Activated naive CD8-positive, alpha-beta T cell (primary cell): ENCODE measurements around the gene DECR2.
"Not testable (repeated sequence)": the region's sequence is repeated elsewhere in the genome, so short reads cannot be mapped to it uniquely, and the experiment has no call there.

Source experiments
- H3K27ac Mint-ChIP-seq: one replicate; pipeline ENCODE4 v1.8.0; 2021; ENCODE audit warnings: mixed read lengths
- H3K27me3 Mint-ChIP-seq: one replicate; pipeline ENCODE4 v1.8.0; 2021; ENCODE audit warnings: mixed read lengths
- H3K36me3 Mint-ChIP-seq: one replicate; pipeline ENCODE4 v1.8.0; 2021; ENCODE audit warnings: mixed read lengths
- H3K4me1 Mint-ChIP-seq: one replicate; pipeline ENCODE4 v1.8.0; 2021; ENCODE audit warnings: low read depth, mixed read lengths
- H3K4me3 Mint-ChIP-seq: one replicate; pipeline ENCODE4 v1.8.0; 2021; ENCODE audit warnings: mild to moderate bottlenecking, mixed read lengths
- H3K9me3 Mint-ChIP-seq: one replicate; pipeline ENCODE4 v1.8.0; 2021; ENCODE audit warnings: low read depth, mixed read lengths

DECR2 gene

GRCh38 chr16:401468-402348, at the start of gene DECR2:
DECR2 (plus strand) TSS chr16:401885; CDS start chr16:401964, 79 bp downstream.
- H3K27me3 Mint-ChIP-seq = no peaks in the 10 kb centered on the region
- peaks cover 13% of the 10 kb centered on the region for H3K4me1 Mint-ChIP-seq
- no peaks in the 10 kb centered on the region for H3K36me3 Mint-ChIP-seq
- H3K27ac Mint-ChIP-seq = peak within 1 kb of the TSS; percentile 80
- H3K4me3 Mint-ChIP-seq = peak within 1 kb of the TSS; percentile 87
- H3K9me3 Mint-ChIP-seq = no peaks in the 10 kb centered on the region

DNA sequence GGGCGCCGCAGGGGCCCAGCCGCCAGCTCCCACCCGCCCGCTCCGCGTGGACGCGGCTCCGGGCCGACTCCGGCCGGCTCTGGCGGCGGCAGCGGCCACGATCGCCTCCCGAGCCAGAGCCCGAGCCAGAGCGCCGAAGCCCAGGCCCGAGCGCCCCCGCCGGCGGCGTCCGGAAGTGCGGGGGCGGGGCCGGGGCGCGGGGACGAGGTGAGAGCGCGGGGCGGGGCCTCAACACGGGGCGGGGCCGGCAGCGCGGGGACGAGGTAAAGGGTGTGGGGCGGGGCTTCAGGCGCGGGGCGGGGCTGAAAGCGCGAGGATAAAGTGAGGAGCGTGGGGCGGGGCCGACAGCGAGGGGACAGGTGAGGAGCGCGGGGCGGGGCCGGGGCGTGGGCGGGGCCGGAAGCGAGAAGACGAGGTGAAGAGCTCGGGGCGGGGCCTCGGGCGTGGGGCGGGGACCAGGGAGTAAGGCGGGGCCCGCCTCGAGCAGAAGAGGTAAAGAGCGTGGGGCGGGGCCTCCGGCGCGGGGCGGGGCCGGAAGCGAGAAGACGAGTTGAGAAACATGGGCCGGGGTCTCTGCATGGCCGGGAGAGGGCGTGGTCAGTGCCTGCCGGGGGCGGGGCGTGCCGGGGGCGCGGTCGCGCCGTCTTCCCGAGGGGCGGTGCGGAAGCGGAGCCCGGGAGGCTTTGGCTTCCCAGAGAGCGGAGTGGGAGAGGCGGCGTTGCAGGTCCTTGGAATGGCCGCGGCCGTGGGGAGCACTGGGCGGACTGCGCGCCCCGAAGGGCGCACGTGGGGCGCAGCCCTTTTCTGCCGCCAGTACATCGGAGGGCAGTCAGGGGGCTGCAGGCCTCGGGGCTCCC, 48.9 kb upstream of the DECR2 start, which contains the start of gene AXIN1:
Gene AXIN1, minus strand, starts transcription at position 177 of the 857 bp plus-strand sequence. CDS start 5,698 bp downstream, outside the sequence.
- Mint-ChIP-seq H3K4me3 (peak within 1 kb of the TSS; percentile 92), H3K4me1 (peaks cover 57% of the 10 kb centered on the region), H3K36me3 (peaks cover 6% of the 10 kb centered on the region), H3K27ac (peak within 1 kb of the TSS; percentile 95), H3K27me3 (no peaks in the 10 kb centered on the region), H3K9me3 (no peaks in the 10 kb centered on the region)

DNA sequence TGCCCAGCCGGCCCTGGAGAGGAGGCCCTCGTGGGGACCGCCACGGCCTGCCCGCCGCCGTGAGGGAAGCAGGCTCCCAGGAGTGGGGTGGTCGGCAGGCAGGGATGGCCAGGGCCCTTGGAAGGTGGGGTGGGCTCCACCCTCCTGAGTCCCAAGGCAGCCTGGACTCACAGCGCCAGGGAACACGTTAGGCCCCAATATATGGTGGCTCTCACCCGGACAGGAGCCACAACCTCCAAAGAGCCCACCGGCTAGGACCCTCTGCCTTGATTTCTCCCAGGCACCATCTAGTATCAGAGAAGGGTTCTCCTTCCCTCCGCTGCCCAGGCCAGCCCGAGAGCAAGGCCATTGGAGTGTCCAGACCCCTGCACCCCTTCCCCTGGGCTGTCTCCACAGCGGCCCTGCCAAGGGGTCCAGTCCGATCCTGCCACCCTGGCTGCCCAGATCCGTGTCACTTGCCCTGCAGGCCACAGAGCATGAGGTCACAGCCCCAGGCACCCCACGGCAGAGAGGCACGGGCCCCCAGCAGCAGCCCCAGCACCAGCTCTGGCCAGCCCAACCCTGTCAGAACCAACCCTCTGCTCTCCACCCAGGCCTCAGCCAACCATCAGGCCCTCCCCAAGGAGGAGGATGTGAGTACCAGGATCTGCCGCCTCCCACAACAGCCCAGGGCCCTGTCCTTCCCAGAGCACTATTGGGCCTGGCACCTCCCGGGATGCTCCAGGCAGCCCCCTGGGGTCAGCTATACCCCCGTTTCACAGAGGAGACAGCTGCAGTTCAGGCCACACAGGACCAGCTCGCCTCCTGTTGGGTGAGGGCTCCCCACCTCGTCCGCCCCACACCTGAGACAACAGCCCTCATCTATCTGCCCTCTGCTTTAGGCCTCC, 48.0 kb upstream of the DECR2 start:
- H3K4me1 Mint-ChIP-seq = peaks cover 51% of the 10 kb centered on the region

DNA sequence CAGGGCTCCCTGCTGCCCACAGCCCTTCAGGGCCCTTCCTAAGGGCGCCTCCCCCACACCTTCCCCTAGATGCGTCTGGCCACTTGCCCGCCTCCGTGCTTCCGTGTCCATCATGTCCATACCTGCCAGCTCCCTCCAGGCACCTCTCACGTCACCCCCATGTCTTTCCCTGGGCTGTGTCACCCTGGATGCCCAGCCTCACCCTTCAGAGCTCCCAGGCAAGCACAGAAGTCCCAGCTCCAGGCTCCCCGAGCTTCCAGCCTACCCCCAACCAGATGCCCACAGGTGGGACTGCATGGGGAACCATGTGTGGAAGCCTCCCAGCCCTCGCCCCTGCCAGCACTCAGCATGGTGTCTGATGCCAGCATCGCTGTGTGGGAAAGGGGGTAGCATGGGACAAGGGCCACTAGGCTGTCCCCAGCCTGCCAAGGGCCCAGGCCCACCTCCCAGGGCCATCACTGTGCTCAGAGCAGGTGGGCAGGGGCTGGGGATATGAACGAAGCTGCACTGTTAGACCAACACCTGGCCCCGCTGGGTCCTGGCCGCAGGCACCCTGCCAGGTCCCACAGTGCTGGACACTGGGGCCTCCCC, 47.3 kb upstream of the DECR2 start:
- H3K36me3 Mint-ChIP-seq = peaks cover 6% of the 10 kb centered on the region
- no peaks in the 10 kb centered on the region for H3K27me3 Mint-ChIP-seq
- peak overlapping the region; percentile 66 for H3K27ac Mint-ChIP-seq
- peak overlapping the region; percentile 72 for H3K4me3 Mint-ChIP-seq
- peaks cover 47% of the 10 kb centered on the region for H3K4me1 Mint-ChIP-seq
- H3K9me3 Mint-ChIP-seq = no peaks in the 10 kb centered on the region

More for the DNA sequence above, 48.0 kb upstream of the DECR2 start:
- Mint-ChIP-seq H3K4me3 (peak overlapping the region; percentile 72), H3K9me3 (no peaks in the 10 kb centered on the region), H3K36me3 (peaks cover 6% of the 10 kb centered on the region), H3K27ac (peak overlapping the region; percentile 66), H3K27me3 (no peaks in the 10 kb centered on the region)

- H3K4me3 Mint-ChIP-seq = peak overlapping the region; percentile 72
- no peaks in the 10 kb centered on the region for H3K9me3 Mint-ChIP-seq
- peaks cover 40% of the 10 kb centered on the region for H3K4me1 Mint-ChIP-seq
- no peaks in the 10 kb centered on the region for H3K27me3 Mint-ChIP-seq
- peaks cover 6% of the 10 kb centered on the region for H3K36me3 Mint-ChIP-seq
- H3K27ac Mint-ChIP-seq = peak overlapping the region; percentile 65
Measured at GRCh38 chr16:354971-355461, 46.7 kb upstream of the DECR2 start.

DNA sequence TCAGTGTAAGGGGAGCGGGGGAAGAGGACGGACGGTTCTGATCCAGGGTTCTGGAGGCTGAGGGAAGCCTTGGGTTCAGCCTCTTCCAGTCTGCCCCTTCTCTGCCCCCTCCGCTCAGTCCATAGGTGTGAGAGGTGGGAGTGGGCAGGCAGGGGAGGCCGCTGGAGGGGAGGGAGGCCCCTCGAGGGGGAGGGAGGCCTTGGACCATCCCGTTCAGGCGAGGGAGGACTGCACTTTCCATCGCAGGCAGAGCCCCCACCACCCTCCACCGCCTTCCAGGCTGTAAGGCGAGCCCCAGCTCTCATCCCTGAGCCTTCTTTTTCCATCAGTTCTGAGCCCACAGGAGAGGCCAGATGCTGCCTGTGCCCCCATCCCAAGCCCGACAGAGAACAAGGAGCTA, 44.9 kb upstream of the DECR2 start:
- no peak overlapping the region for H3K27ac Mint-ChIP-seq
- H3K4me1 Mint-ChIP-seq = peaks cover 28% of the 10 kb centered on the region
- H3K9me3 Mint-ChIP-seq = no peaks in the 10 kb centered on the region
- no peaks in the 10 kb centered on the region for H3K27me3 Mint-ChIP-seq
- H3K4me3 Mint-ChIP-seq = no peak overlapping the region
- H3K36me3 Mint-ChIP-seq = no peaks in the 10 kb centered on the region

DNA sequence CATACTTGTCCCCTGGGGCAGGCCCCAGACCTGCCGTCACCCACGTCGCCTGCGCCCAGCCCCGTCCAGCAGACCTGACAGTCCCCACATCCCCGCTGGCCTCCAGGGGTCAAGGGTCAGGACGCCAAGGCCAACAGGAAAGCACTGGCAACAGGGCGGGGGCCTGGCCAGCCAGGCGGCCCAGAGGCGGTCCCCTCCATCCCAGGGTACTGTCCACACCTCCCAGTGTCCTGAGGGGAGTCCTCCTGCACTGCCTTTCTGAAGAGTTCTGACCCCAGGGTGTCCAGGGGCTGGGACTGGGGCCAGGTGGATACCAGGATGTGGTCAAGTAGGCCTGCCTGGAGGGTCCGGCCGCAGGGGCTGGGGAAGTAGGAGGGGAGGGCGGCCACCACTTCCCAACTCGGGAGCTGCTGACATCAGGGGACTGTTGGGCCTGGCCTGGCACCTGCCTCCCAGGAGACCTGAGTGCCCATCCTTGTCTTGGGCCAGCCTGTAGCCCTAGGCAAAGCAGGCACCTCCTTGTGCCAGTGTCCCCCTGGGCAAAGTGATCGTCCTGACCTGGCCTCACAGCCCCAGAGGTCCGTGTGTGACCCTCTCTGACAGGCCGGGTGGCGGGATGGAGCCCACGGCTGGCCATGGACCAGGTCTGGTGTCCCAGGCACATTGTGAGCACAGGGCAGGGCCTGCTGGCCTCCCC, 42.5 kb upstream of the DECR2 start:
- H3K36me3 Mint-ChIP-seq = no peaks in the 10 kb centered on the region
- no peaks in the 10 kb centered on the region for H3K9me3 Mint-ChIP-seq
- no peak overlapping the region for H3K4me3 Mint-ChIP-seq
- peaks cover 26% of the 10 kb centered on the region for H3K4me1 Mint-ChIP-seq
- no peaks in the 10 kb centered on the region for H3K27me3 Mint-ChIP-seq
- H3K27ac Mint-ChIP-seq = no peak overlapping the region

DNA sequence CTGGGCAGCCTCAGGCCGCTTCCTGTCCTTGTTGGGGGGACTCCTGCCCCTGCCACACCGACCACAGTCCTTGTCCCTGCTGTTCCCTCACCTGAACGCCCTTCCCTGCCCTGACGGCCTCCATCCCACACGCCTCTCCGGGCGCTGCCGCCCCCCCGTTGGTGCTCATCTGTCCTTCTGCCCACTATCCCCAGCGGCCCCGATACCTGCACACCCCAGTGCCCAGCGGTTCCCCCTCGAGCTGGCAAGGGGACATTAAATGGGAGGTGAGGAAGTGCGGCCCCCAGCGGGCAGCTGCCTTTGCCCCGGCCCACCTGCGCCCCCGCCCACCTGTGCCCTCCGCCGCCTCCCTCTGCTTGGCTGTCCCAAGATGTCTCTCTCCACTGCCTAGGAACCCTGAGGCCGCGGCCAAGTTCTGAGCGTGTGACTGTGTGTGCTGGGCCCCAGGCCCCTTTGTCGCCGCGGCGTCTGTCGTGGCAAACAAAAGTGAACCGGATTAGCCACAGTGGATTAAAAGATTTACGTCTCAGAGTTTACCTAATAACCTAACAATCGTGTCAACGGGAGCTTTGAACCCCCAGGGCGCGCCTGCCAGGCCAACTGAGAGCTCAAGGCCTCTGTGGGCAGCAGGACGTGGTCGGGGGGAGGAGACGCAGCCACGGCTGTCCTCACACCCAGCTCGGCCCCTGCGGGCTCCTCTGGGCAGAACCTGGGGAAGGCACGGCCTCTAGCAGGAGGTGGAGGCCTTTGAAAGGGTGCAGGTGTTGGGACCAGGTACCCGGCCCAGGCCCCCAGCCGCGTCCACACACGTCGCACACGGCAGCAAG, 41.6 kb upstream of the DECR2 start:
- H3K27me3 Mint-ChIP-seq = no peaks in the 10 kb centered on the region
- H3K27ac Mint-ChIP-seq = no peak overlapping the region
- no peak overlapping the region for H3K4me3 Mint-ChIP-seq
- no peaks in the 10 kb centered on the region for H3K36me3 Mint-ChIP-seq
- H3K9me3 Mint-ChIP-seq = no peaks in the 10 kb centered on the region
- H3K4me1 Mint-ChIP-seq = peaks cover 20% of the 10 kb centered on the region

DNA sequence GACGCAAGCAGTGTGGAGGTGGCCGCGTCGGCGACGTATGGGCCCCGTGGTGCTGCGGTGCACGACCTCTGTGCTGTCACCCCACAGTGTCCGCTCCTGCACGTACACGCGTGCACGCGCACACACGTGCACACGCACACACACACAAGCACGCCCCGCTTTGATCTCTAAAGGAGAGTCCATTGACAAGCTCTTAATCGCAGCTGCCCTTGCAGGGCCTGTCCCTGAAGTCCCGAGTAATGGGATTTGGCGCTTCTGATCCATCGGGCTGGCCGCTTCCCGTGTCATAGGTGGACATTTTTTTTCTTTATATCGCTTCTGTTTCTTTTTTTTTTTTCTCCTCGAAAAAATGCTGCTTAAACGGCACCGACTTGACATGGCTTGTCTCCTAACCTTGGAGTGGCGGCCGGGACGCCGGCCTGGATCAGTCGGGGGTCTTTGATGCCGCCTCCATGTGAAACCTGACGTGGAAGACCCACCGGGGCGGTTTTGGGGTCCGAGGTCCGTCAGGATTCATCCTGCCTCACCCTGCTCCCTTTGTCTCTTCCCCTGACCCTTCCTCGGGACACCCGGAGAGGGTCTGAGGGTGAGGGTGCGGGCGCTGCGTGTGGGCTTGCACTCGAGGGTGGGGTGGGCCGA, 40.9 kb upstream of the DECR2 start:
- H3K4me3 Mint-ChIP-seq = no peak overlapping the region

GRCh38 chr16:361341-361871, 40.3 kb upstream of the DECR2 start:
- H3K9me3 Mint-ChIP-seq = no peaks in the 10 kb centered on the region
- no peaks in the 10 kb centered on the region for H3K36me3 Mint-ChIP-seq
- H3K4me1 Mint-ChIP-seq = peaks cover 9% of the 10 kb centered on the region
- H3K4me3 Mint-ChIP-seq = no peak overlapping the region
- H3K27me3 Mint-ChIP-seq = no peaks in the 10 kb centered on the region
- no peak overlapping the region for H3K27ac Mint-ChIP-seq

More for the DNA sequence above, 40.9 kb upstream of the DECR2 start:
- Mint-ChIP-seq H3K4me1 (peaks cover 14% of the 10 kb centered on the region), H3K9me3 (no peaks in the 10 kb centered on the region), H3K36me3 (no peaks in the 10 kb centered on the region), H3K27ac (no peak overlapping the region), H3K27me3 (no peaks in the 10 kb centered on the region)

DNA sequence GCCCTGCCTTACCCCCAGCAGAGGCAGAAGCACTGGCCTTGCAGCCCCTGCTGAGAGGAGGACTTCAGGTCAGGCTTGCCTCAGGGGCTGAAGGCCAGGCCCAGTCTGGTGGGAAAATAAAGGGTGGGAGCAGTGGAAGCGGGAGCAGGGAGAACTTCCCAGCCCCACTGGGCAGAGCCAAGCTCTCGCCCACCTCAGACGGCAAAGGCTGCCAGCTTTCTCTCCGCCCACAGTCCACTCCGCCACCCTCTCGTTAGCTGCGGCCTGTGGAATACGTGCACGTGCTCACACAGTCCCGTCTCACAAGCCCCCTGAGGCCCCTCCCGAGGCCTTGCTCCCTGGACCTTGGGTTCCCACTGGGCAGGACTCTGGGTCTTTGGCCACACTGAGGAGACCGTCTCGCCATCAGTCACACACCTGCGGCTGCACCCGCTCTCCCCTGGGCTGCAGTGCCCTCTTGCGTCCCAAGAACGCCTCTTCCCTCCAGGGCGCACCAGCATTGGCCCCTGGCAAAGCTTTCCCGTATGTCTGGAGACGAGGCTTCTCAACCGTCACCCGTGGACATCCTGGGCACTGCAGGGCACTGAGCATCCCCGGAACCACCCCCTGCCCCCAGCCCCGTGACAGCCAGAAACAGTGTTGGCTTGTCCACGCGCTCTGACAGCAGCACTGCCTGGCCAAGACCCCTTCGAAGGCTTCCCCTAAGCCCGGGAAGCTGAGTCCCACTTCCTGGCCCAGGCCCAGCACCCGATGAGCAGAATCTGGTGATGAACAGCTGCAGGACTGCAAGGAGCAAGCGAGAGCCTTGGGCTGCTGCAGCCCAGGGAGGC, 39.6 kb upstream of the DECR2 start:
- H3K4me3 Mint-ChIP-seq = peak overlapping the region; percentile 30
- H3K27me3 Mint-ChIP-seq = no peaks in the 10 kb centered on the region
- H3K36me3 Mint-ChIP-seq = no peaks in the 10 kb centered on the region
- H3K4me1 Mint-ChIP-seq = peaks cover 8% of the 10 kb centered on the region
- H3K9me3 Mint-ChIP-seq = no peaks in the 10 kb centered on the region
- H3K27ac Mint-ChIP-seq = no peak overlapping the region

DNA sequence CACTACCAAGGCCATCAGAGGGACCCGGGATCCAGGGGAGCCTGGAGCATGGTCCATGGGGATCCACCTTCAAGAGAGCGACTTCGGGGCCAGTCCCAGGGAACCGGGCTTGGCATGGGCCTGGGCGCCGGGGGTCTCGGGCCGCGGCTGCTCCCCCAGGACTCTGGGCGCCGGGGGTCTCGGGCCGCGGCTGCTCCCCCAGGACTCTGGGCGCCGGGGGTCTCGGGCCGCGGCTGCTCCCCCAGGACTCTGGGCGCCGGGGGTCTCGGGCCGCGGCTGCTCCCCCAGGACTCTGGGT, 39.0 kb upstream of the DECR2 start:
- not testable (repeated sequence) for H3K27ac Mint-ChIP-seq, H3K36me3 Mint-ChIP-seq, H3K4me3 Mint-ChIP-seq, H3K9me3 Mint-ChIP-seq, H3K4me1 Mint-ChIP-seq, H3K27me3 Mint-ChIP-seq
